OCI-LY1 (cell line): Measurements from ENCODE around the gene CENPU.

Experiments used
- CTCF ChIP-seq: fragments of 200-600 bp; sonication (generic), shearing (Covaris generic); IDR thresholded peaks from 2 replicates; pipeline ENCODE4 v1.5.1; 2017; ENCODE audit warnings: mild to moderate bottlenecking, antibody characterized with exemption, low read length, moderate library complexity, mixed read lengths
- EZH2 ChIP-seq: fragments of 200-600 bp; sonication (generic), shearing (Covaris generic); IDR thresholded peaks from 2 replicates; pipeline ENCODE4 v1.8.0; 2017; ENCODE audit warnings: borderline replicate concordance, mixed run types, mild to moderate bottlenecking, antibody characterized with exemption, low read length, moderate library complexity, mixed read lengths

GRCh38 chr4:184743650-184744049 lies 9.8 kb upstream of the CENPU start:
- TF ChIP-seq CTCF (no peak), EZH2 (no peak)
